Panc1 (cell line): ENCODE results near the gene APBB2. TPM values are rescaled to one million over a fixed set of nuclear protein-coding genes. Genes with fewer than 3 reads are reported as not detected.

ENCODE experiments used
- ATAC-seq: fragments of 200-7000 bp; cut with Tn5 transposase; 2 replicates; pipeline ENCODE4 v1.9.1; 2020; ENCODE audit warnings: mild to moderate bottlenecking, moderate library complexity
- BruUV-seq: library from RNA; stranded (reverse); fragments of 400-500 nt; replicated peaks from 2 replicates; lab custom pipeline; 2021; lab: Mats Ljungman, UMichigan
- CTCF ChIA-PET: fragments of 300-600 bp; sonication (Branson Sonifier 250); formaldehyde crosslinking; loops from one replicate; lab custom pipeline; 2022; ENCODE audit warnings: antibody characterized with exemption; lab: Charles Lee
- POLR2A ChIA-PET: fragments of 300-600 bp; sonication (Branson Sonifier 250); formaldehyde crosslinking; loops from one replicate; lab custom pipeline; 2022; ENCODE audit warnings: antibody characterized with exemption; lab: Charles Lee
- DNase-seq: peaks from one replicate; pipeline ENCODE4 v3.0.0-alpha.2; 2010; ENCODE audit warnings: low read depth, low spot score
- H3K27ac ChIP-seq: 2 replicates; pipeline ENCODE4 v1.5.1; 2011; ENCODE audit warnings: mild to moderate bottlenecking, low read length, inconsistent platforms
- H3K27me3 ChIP-seq: fragments of 200-500 bp; sonication (Bioruptor generic); 2 replicates; pipeline ENCODE4 v1.6.0; 2014; ENCODE audit warnings: low read length, inconsistent platforms; ENCODE audit not compliant: control insufficient read depth, insufficient read depth
- H3K36me3 ChIP-seq: fragments of 200-500 bp; sonication (Bioruptor generic); 2 replicates; pipeline ENCODE4 v1.5.1; 2014; ENCODE audit warnings: inconsistent platforms, mild to moderate bottlenecking, low read length, moderate library complexity; ENCODE audit not compliant: control insufficient read depth, insufficient read depth
- H3K4me1 ChIP-seq: 2 replicates; pipeline ENCODE4 v1.5.1; 2011; ENCODE audit warnings: inconsistent platforms, mild to moderate bottlenecking, low read length, moderate library complexity; ENCODE audit not compliant: control insufficient read depth, insufficient read depth
- H3K4me3 ChIP-seq, 2 experiments: 2 replicates each; pipeline ENCODE4 v1.5.1; 2011 to 2012; ENCODE audit warnings: low read depth in 2 of 2, low read length in 2 of 2, mild to moderate bottlenecking in 2 of 2, inconsistent platforms in 1 of 2, moderate library complexity in 1 of 2
- H3K9me3 ChIP-seq: fragments of 200-500 bp; sonication (Bioruptor generic); 2 replicates; pipeline ENCODE4 v1.5.1; 2014; ENCODE audit warnings: low read depth, mild to moderate bottlenecking, inconsistent platforms, low read length, moderate library complexity; ENCODE audit not compliant: control insufficient read depth, insufficient read depth
- CTCF ChIP-seq: fragments of 450-650 bp; IDR thresholded peaks from 2 replicates; pipeline ENCODE4 v1.5.1; 2017; ENCODE audit warnings: mild to moderate bottlenecking
- POLR2AphosphoS5 ChIP-seq: IDR thresholded peaks from 2 replicates; pipeline ENCODE4 v1.6.1; 2012; ENCODE audit warnings: mild to moderate bottlenecking, low read depth, low read length, moderate library complexity
- REST ChIP-seq, 2 experiments: IDR thresholded peaks; 2 replicates each; pipeline ENCODE4 v1.6.1; 2011 to 2012; ENCODE audit warnings: low read depth in 2 of 2, control low read depth in 1 of 2, low read length in 1 of 2, mild to moderate bottlenecking in 1 of 2, moderate library complexity in 1 of 2; ENCODE audit not compliant: insufficient read depth in 1 of 2
- SIN3A ChIP-seq: IDR thresholded peaks from 2 replicates; pipeline ENCODE4 v1.6.1; 2012; ENCODE audit warnings: low read depth, mild to moderate bottlenecking, low read length, moderate library complexity, borderline replicate concordance; ENCODE audit not compliant: insufficient read depth
- TCF7L2 ChIP-seq: IDR thresholded peaks from 2 replicates; pipeline ENCODE4 v1.6.1; 2011; ENCODE audit warnings: mild to moderate bottlenecking, low read depth, low read length, inconsistent platforms
- in situ Hi-C: cut with HindIII; loops from 2 replicates; pipeline ENCODE4 v1.10.0; 2016; ENCODE audit warnings: low sequenced_read_pairs, low pct_unique_long_range_greater_than_20kb
- intact Hi-C: fragments of 100-400 bp; cut with micrococcal nuclease; formaldehyde crosslinking; loops from one replicate; pipeline ENCODE4 v1.10.0; 2022; ENCODE audit not compliant: unreplicated experiment
- total RNA-seq: library from RNA; stranded (reverse); gene quantifications from one replicate; pipeline ENCODE4 v1.2.1, GENCODE V29; 2021; ENCODE audit not compliant: unreplicated experiment

Gene APBB2
- total RNA-seq, 1 experiment from 2014 or later = 27.1 TPM

- DNase-seq (no peak), ATAC-seq (no peak)
- Histone ChIP-seq H3K9me3 (no peaks in the 10 kb centered on the region), H3K27ac (no peak overlapping the region), H3K4me1 (no peaks in the 10 kb centered on the region), H3K4me3 (no peak overlapping the region), H3K27me3 (no peaks in the 10 kb centered on the region), H3K36me3 (no peaks in the 10 kb centered on the region)
- in situ Hi-C loops (no loop called here), intact Hi-C loops (no loop called here)
- TF ChIP-seq REST (IDR thresholded peaks at IDR 0.05; ENCODE audit: insufficient read depth in 1 of 2, low read depth in 2 of 2, low read length in 1 of 2) (no peak), TCF7L2 (no peak), CTCF (no peak), SIN3A (no peak), POLR2AphosphoS5 (no peak)
- no TSS peak for BruUV-seq
- CTCF ChIA-PET = no interaction called here
- POLR2A ChIA-PET = interaction anchor here (0.6 kb wide), 1 partner anchor 257 kb away, joined by 10 read pairs; no protein-coding TSS in a partner anchor
Observed at GRCh38 chr4:40991908-40992307, 222.4 kb downstream of the APBB2 start.

GRCh38 chr4:40990899-40991265 lies 223.5 kb downstream of the APBB2 start:
- H3K4me3 ChIP-seq = no peak overlapping the region
- POLR2A ChIA-PET = interaction anchor here (0.6 kb wide), 1 partner anchor 36 kb away, joined by 4 read pairs; no protein-coding TSS in a partner anchor
- intact Hi-C loops = no loop called here
- no peak overlapping the region for H3K27ac ChIP-seq
- BruUV-seq = no TSS peak
- no peak for TF ChIP-seq TCF7L2
- no peak for TF ChIP-seq POLR2AphosphoS5
- no peak for TF ChIP-seq REST (IDR thresholded peaks at IDR 0.05; ENCODE audit: insufficient read depth in 1 of 2, low read depth in 2 of 2, low read length in 1 of 2)
- no peak for TF ChIP-seq SIN3A
- TF ChIP-seq CTCF = no peak
- CTCF ChIA-PET = no interaction called here
- no peaks in the 10 kb centered on the region for H3K4me1 ChIP-seq
- no peak for ATAC-seq
- in situ Hi-C loops = no loop called here
- no peak for DNase-seq
- no peaks in the 10 kb centered on the region for H3K27me3 ChIP-seq
- H3K36me3 ChIP-seq = no peaks in the 10 kb centered on the region
- H3K9me3 ChIP-seq = no peaks in the 10 kb centered on the region
